Left ventricle myocardium inferior (tissue), 1 donor: ENCODE results near the gene DENND4A. TPM values are rescaled to one million over a fixed set of nuclear protein-coding genes. Genes with fewer than 3 reads are reported as not detected.
A peak's percentile ranks its signal among the peaks of the same experiment; 100 is the strongest.

Source experiments
- DNase-seq: peaks from one replicate; pipeline ENCODE4 v3.0.0-alpha.2; 2020
- H3K27ac ChIP-seq: fragments of 200-600 bp; replicated peaks from 2 replicates; pipeline ENCODE4 v1.8.0; 2021
- H3K27me3 ChIP-seq: fragments of 200-600 bp; 2 replicates; pipeline ENCODE4 v1.8.0; 2021; ENCODE audit warnings: low read depth
- H3K36me3 ChIP-seq: fragments of 200-600 bp; 2 replicates; pipeline ENCODE4 v1.8.0; 2021
- H3K4me1 ChIP-seq: fragments of 200-600 bp; 2 replicates; pipeline ENCODE4 v1.8.0; 2021
- H3K4me3 ChIP-seq: fragments of 200-600 bp; 2 replicates; pipeline ENCODE4 v1.8.0; 2021; ENCODE audit warnings: mild to moderate bottlenecking, moderate library complexity
- H3K9me3 ChIP-seq: fragments of 200-600 bp; replicated peaks from 2 replicates; pipeline ENCODE4 v1.8.0; 2021
- CTCF ChIP-seq: fragments of 200-600 bp; IDR thresholded peaks from 2 replicates; pipeline ENCODE4 v1.8.0; 2021; ENCODE audit warnings: antibody characterized with exemption, mild to moderate bottlenecking, borderline replicate concordance
- intact Hi-C: fragments of 100-400 bp; cut with micrococcal nuclease; formaldehyde crosslinking; loops from one replicate; pipeline ENCODE4 v1.11.0; 2022
- total RNA-seq: library from RNA; stranded (reverse); fragmentation: NEBNext Ultra II Directional; extraction: Animal tissue kit (Norgen Biotek cat#: 25700); gene quantifications from one replicate; pipeline ENCODE4 v1.2.1, GENCODE V29; 2021
- donor health status: DM: no; HTN: yes; CAD: no; lungs with severe emphysema.

DENND4A gene
- total RNA-seq, 1 donor from 2014 or later: 13.5 TPM

- H3K27me3 ChIP-seq: no peaks in the 10 kb centered on the region
- no peak for TF ChIP-seq CTCF
- H3K36me3 ChIP-seq: no peaks in the 10 kb centered on the region
- H3K4me1 ChIP-seq: peaks cover 22% of the 10 kb centered on the region
- intact Hi-C loops: no loop called here
- H3K27ac ChIP-seq: no peak overlapping the region
- no peak overlapping the region for H3K4me3 ChIP-seq
- DNase-seq: no peak
- no peaks in the 10 kb centered on the region for H3K9me3 ChIP-seq
Measured at GRCh38 chr15:65795663-65796216, 3.6 kb upstream of the DENND4A start.

- Histone ChIP-seq H3K9me3 (no peaks in the 10 kb centered on the region), H3K27me3 (no peaks in the 10 kb centered on the region), H3K4me1 (peaks cover 32% of the 10 kb centered on the region), H3K27ac (no peak overlapping the region), H3K36me3 (no peaks in the 10 kb centered on the region), H3K4me3 (no peak overlapping the region)
- no peak for TF ChIP-seq CTCF
- DNase-seq: no peak
- intact Hi-C loops: no loop called here
Measured at GRCh38 chr15:65793818-65794104, 1.7 kb upstream of the DENND4A start.

GRCh38 chr15:65792988-65793817 lies 1.1 kb upstream of the DENND4A start:
- no peak for TF ChIP-seq CTCF
- Histone ChIP-seq H3K9me3 (no peaks in the 10 kb centered on the region), H3K36me3 (no peaks in the 10 kb centered on the region), H3K4me3 (peak overlapping the region; percentile 95), H3K27me3 (no peaks in the 10 kb centered on the region), H3K27ac (peak overlapping the region; percentile 93), H3K4me1 (peaks cover 32% of the 10 kb centered on the region)
- intact Hi-C loops: no loop called here
- DNase-seq: no peak

GRCh38 chr15:65791335-65792137 lies 557 bp downstream of the DENND4A start:
- Histone ChIP-seq H3K4me1 (peaks cover 42% of the 10 kb centered on the region), H3K27me3 (no peaks in the 10 kb centered on the region), H3K27ac (peak overlapping the region; percentile 93), H3K4me3 (peak overlapping the region; percentile 95), H3K9me3 (no peaks in the 10 kb centered on the region), H3K36me3 (no peaks in the 10 kb centered on the region)
- peak; percentile 60 for DNase-seq
- TF ChIP-seq CTCF: no peak
- intact Hi-C loops: no loop called here

- DNase-seq: no peak
- H3K9me3 ChIP-seq: no peaks in the 10 kb centered on the region
- H3K4me1 ChIP-seq: peaks cover 42% of the 10 kb centered on the region
- H3K4me3 ChIP-seq: peak overlapping the region; percentile 95
- peak overlapping the region; percentile 93 for H3K27ac ChIP-seq
- no peak for TF ChIP-seq CTCF
- intact Hi-C loops: no loop called here
- H3K27me3 ChIP-seq: no peaks in the 10 kb centered on the region
- no peaks in the 10 kb centered on the region for H3K36me3 ChIP-seq
Measured at GRCh38 chr15:65790694-65791334, 1.3 kb downstream of the DENND4A start.
